B cell (primary cell): ENCODE results near the gene LRRC37A. TPM values are rescaled to one million over a fixed set of nuclear protein-coding genes. Genes with fewer than 3 reads are reported as not detected.
"Not testable (repeated sequence)": the region's sequence is repeated elsewhere in the genome, so short reads cannot be mapped to it uniquely, and the experiment has no call there.

Experiments
- ATAC-seq: fragments of 200-7000 bp; cut with Tn5 transposase; one replicate; pipeline ENCODE4 v1.10.0; 2021; ENCODE audit warnings: low read depth, mild to moderate bottlenecking, moderate number of reproducible peaks, moderate library complexity
- CTCF ChIA-PET: fragments of 350-600 bp; sonication (Branson Sonifier 250); formaldehyde crosslinking; loops from one replicate; lab custom pipeline; 2021; ENCODE audit warnings: antibody characterized with exemption, inconsistent platforms; lab: Charles Lee
- POLR2A ChIA-PET: fragments of 350-600 bp; sonication (Branson Sonifier 250); formaldehyde crosslinking; loops from one replicate; lab custom pipeline; 2021; ENCODE audit warnings: antibody characterized with exemption; lab: Charles Lee
- DNase-seq: peaks from one replicate; pipeline ENCODE4 v3.0.0; 2013
- H2AFZ ChIP-seq: 2 replicates; pipeline ENCODE4 v1.6.1; 2012; ENCODE audit warnings: mild to moderate bottlenecking, low read depth, low read length; ENCODE audit not compliant: insufficient read depth, poor library complexity, severe bottlenecking
- H3K27ac ChIP-seq, 2 donors: 1 replicate in 1 of 2; 2 replicates in 1 of 2; pipeline ENCODE4 v1.5.1; 2012 to 2013; ENCODE audit warnings: low read length in 2 of 2, mild to moderate bottlenecking in 2 of 2, moderate library complexity in 1 of 2
- H3K27me3 ChIP-seq, 4 experiments: fragments of 200-600 bp in 1 of 4; sonication (generic) in 1 of 4; replicated peaks in 1 of 4; 1 replicate in 2 of 4; 2 replicates in 2 of 4; pipeline versions ENCODE4 v1.6.1 to v1.7.0; 2013 to 2016; ENCODE audit warnings: low read length in 3 of 4, mild to moderate bottlenecking in 2 of 4, mixed read lengths in 1 of 4, moderate library complexity in 1 of 4; ENCODE audit not compliant: insufficient read depth in 4 of 4, control insufficient read depth in 3 of 4; ENCODE audit errors: control extremely low read depth in 1 of 4
- H3K36me3 ChIP-seq, 2 experiments: replicated peaks in 1 of 2; 1 replicate in 1 of 2; 2 replicates in 1 of 2; pipeline versions ENCODE4 v1.6.1 to v1.7.1; 2013; ENCODE audit warnings: low read length in 1 of 2; ENCODE audit not compliant: insufficient read depth in 2 of 2, control insufficient read depth in 1 of 2; ENCODE audit errors: control extremely low read depth in 1 of 2, extremely low read depth in 1 of 2
- H3K4me1 ChIP-seq, 2 donors: fragments of 200-600 bp in 1 of 2; sonication (generic) in 1 of 2; 1 replicate in 1 of 2; 2 replicates in 1 of 2; pipeline versions ENCODE4 v1.5.1 to v1.6.1; 2013 to 2017; ENCODE audit warnings: low read length in 2 of 2; ENCODE audit not compliant: control insufficient read depth in 2 of 2, insufficient read depth in 2 of 2
- H3K4me2 ChIP-seq: replicated peaks from 2 replicates; pipeline ENCODE3; 2012; ENCODE audit warnings: mild to moderate bottlenecking, low read depth, low read length; ENCODE audit not compliant: poor library complexity, severe bottlenecking
- H3K4me3 ChIP-seq, 5 experiments: fragments of 200-600 bp in 1 of 5; sonication (generic) in 1 of 5; 1 replicate in 3 of 5; 2 replicates in 2 of 5; pipeline versions ENCODE4 v1.5.1 to v1.7.0; 2011 to 2016; ENCODE audit warnings: low read length in 4 of 5, mild to moderate bottlenecking in 4 of 5, low read depth in 2 of 5, control low read depth in 1 of 5, moderate library complexity in 1 of 5; ENCODE audit not compliant: insufficient read depth in 1 of 5; ENCODE audit errors: control extremely low read depth in 1 of 5, extremely low read depth in 1 of 5
- H3K79me2 ChIP-seq: fragments of 200-600 bp; sonication (generic); one replicate; pipeline ENCODE4 v1.6.0; 2016; ENCODE audit warnings: low read length; ENCODE audit not compliant: control insufficient read depth, insufficient read depth
- H3K9ac ChIP-seq: fragments of 200-600 bp; sonication (generic); 2 replicates; pipeline ENCODE4 v1.6.1; 2017; ENCODE audit warnings: mild to moderate bottlenecking, low read length, moderate library complexity
- H3K9me3 ChIP-seq, 3 donors: one replicate each; pipeline versions ENCODE4 v1.6.1 to v1.7.1; 2013; ENCODE audit warnings: low read length in 2 of 3; ENCODE audit not compliant: control insufficient read depth in 2 of 3, insufficient read depth in 1 of 3; ENCODE audit errors: control extremely low read depth in 1 of 3
- H4K20me1 ChIP-seq: 2 replicates; pipeline ENCODE4 v1.6.0; 2012; ENCODE audit warnings: mild to moderate bottlenecking, low read length; ENCODE audit not compliant: insufficient read depth, control insufficient read depth, poor library complexity, severe bottlenecking
- H3K27ac Mint-ChIP-seq: one replicate; pipeline ENCODE4 v1.8.0; 2021; ENCODE audit warnings: mixed read lengths
- H3K27me3 Mint-ChIP-seq: one replicate; pipeline ENCODE4 v1.8.0; 2021; ENCODE audit warnings: mixed read lengths
- H3K4me1 Mint-ChIP-seq: one replicate; pipeline ENCODE4 v1.8.0; 2021; ENCODE audit warnings: mixed read lengths
- H3K4me3 Mint-ChIP-seq: one replicate; pipeline ENCODE4 v1.8.0; 2021; ENCODE audit warnings: mixed read lengths
- H3K9me3 Mint-ChIP-seq: one replicate; pipeline ENCODE4 v1.8.0; 2022; ENCODE audit warnings: mixed read lengths; ENCODE audit not compliant: insufficient read depth
- WGBS: methylation state at CpG from one replicate; pipeline ENCODE4 v1.1.5; 2013; ENCODE audit warnings: missing lambda C conversion rate; ENCODE audit not compliant: insufficient coverage; 5-methylcytosine and 5-hydroxymethylcytosine counted together
- intact Hi-C: fragments of 100-400 bp; cut with micrococcal nuclease; formaldehyde crosslinking; loops from one replicate; pipeline ENCODE4 v1.10.0; 2022
- polyA plus RNA-seq: library from polyadenylated mRNA; depleted of rRNA; stranded (reverse); fragments of >200 nt; gene quantifications from 2 replicates; pipeline ENCODE4 v1.2.3, GENCODE V29; 2012
- total RNA-seq, 2 donors: library from RNA; stranded (reverse); fragments of 120-200 nt in 1 of 2; gene quantifications; 1 replicate in 1 of 2; 2 replicates in 1 of 2; pipeline versions ENCODE4 v1.2.3 to v1.2.4, GENCODE V29; 2013 to 2022

LRRC37A gene
- total and polyA plus RNA-seq, 2 donors (not counting 1 experiment from before 2014, with no cell fraction given): 2.7 to 22.1 TPM

DNA sequence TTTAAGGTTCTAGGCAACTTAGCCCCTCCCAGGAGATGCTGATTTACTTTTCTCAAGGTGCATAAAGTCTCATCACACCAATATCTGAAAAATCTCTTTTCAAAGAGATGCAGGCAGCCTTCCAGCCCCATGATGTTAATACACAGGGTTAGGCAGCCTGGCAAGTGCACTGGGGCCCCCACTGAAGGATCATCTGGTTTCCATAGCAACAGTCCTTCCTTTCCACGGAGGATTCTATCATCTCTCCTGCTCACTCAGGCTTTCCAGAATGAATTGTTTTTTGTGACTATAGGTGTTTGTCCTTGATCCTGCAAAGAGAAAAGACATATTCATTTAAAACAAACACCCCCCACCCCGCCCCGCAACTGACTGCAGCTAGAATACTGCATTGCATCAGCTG is 72.6 kb downstream of the LRRC37A start:
- no CpG with 5 or more reads among the region's 3 CpGs for WGBS

DNA sequence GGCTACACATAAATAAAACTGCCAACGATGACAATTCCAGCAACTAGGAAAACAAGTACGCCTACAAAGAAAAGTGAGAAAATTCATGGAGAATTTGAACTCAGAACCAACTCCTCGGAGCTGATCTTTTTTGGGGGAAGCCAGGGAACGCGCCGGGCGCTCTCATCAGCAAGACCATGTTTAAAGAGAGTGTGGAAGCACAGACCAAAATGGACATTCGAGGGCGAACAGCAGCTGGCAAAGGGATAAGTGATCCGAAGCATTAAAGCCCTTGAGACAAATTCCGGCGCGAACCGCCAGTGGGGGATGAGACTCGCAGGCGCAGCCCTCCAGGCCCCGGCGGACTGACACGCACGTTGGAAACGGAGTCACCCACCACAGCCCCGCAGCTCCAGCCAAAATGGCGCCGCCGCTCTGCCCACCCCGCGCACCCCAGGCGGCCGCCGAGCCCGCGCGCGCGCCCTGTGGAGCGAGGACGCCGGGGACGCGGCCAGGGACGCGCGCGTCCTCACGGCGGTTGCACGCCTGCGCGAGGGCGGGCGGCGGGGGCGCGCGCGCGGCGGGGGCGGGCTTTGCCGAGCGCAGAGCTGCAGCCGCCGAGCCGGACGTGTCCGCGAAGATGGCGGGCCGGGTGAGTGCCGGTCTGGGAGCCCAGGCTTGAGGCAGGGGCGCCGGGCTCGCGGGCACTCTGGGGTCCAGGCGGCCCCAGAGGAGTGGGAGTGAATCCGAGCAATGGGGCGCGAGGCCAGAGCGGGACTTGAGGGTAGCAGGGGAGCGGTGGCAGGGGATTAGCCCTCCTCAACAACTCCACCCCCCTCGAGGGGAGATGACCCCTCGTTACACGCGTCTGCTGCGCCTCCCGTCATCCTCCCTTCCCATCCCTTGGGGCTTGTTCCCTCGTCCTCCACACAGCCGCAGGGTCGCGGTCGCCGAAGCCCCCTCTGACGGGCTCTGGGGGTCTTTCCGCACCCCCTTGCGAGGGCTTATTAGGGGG is 77.6 kb downstream of the LRRC37A start:
- POLR2A ChIA-PET, H4K20me1 ChIP-seq, H3K4me1 ChIP-seq, H3K27me3 ChIP-seq, H3K4me3 ChIP-seq, H2AFZ ChIP-seq, H3K9ac ChIP-seq, H3K79me2 ChIP-seq, H3K9me3 Mint-ChIP-seq, H3K4me1 Mint-ChIP-seq, H3K27me3 Mint-ChIP-seq, H3K27ac Mint-ChIP-seq, intact Hi-C loops, H3K9me3 ChIP-seq, CTCF ChIA-PET, DNase-seq, H3K27ac ChIP-seq, H3K4me2 ChIP-seq, H3K4me3 Mint-ChIP-seq, H3K36me3 ChIP-seq: not testable (repeated sequence)
- no CpG with 5 or more reads among the region's 95 CpGs for WGBS
- peak; percentile 83 for ATAC-seq

More for the DNA sequence above, 72.6 kb downstream of the LRRC37A start:
- H3K4me3 Mint-ChIP-seq, H3K79me2 ChIP-seq, H3K27me3 Mint-ChIP-seq, H3K9me3 ChIP-seq, H3K36me3 ChIP-seq, H3K4me1 ChIP-seq, H3K4me3 ChIP-seq, H3K27ac ChIP-seq, H3K27ac Mint-ChIP-seq, H3K27me3 ChIP-seq, DNase-seq, H4K20me1 ChIP-seq, ATAC-seq, H3K4me2 ChIP-seq, H3K4me1 Mint-ChIP-seq, intact Hi-C loops, H3K9me3 Mint-ChIP-seq, H3K9ac ChIP-seq, POLR2A ChIA-PET, H2AFZ ChIP-seq, CTCF ChIA-PET: not testable (repeated sequence)

DNA sequence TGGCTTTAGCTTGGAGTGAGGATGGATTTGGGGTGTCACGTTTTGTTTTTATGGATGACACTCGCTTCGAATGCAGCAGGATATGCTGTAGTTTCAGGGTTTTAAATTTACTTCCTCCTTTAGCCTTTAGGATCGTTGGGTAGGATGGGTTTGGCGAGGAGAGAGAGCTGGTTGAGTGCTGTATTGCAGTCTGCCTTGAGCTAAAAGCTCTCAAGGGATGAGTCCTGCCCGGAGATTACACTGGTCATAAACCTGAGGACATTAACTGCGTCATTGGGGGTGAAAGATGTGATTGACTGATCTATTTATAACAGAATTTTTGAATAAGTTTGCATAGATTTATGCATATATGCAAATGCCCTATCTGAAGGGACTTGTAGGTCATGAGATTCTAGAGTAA is 78.5 kb downstream of the LRRC37A start:
- H3K27ac Mint-ChIP-seq, CTCF ChIA-PET, H3K9me3 ChIP-seq, H2AFZ ChIP-seq, POLR2A ChIA-PET, H3K36me3 ChIP-seq, H3K9ac ChIP-seq, H3K27me3 Mint-ChIP-seq, H3K4me3 Mint-ChIP-seq, H4K20me1 ChIP-seq, H3K4me3 ChIP-seq, H3K79me2 ChIP-seq, H3K4me2 ChIP-seq, intact Hi-C loops, DNase-seq, H3K4me1 Mint-ChIP-seq, H3K9me3 Mint-ChIP-seq, H3K27me3 ChIP-seq, H3K27ac ChIP-seq, H3K4me1 ChIP-seq: not testable (repeated sequence)
- WGBS: no CpG with 5 or more reads among the region's 7 CpGs
- ATAC-seq: peak; percentile 73

DNA sequence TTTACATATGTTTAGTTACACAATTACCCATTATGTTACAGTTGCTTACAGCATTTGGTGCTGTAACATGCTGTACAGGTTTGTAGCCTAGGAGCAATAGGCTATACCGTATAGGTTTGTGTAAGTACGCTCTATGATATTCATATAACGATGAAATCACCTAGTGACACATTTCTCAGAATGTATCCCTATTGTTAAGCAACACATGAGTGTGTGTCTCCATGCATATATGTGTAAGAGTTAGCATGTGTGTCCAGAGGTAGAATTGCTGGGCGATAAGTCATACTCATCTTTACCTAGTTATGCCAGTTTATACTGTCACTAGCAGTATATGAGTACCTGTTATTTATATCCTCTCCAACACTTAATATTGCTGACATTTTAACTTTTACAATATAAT is 88.2 kb downstream of the LRRC37A start:
- H3K27ac Mint-ChIP-seq, H3K27me3 ChIP-seq, H3K9me3 Mint-ChIP-seq, CTCF ChIA-PET, H3K4me2 ChIP-seq, DNase-seq, ATAC-seq, intact Hi-C loops, H2AFZ ChIP-seq, H3K4me1 Mint-ChIP-seq, H3K4me1 ChIP-seq, H3K27me3 Mint-ChIP-seq, H3K9me3 ChIP-seq, H3K27ac ChIP-seq, H3K4me3 Mint-ChIP-seq, H3K36me3 ChIP-seq, H4K20me1 ChIP-seq, POLR2A ChIA-PET, H3K79me2 ChIP-seq, H3K9ac ChIP-seq, H3K4me3 ChIP-seq: not testable (repeated sequence)
- WGBS: no CpG with 5 or more reads among the region's 4 CpGs
